HG02840 (cell line): ENCODE data around the gene ZNF554.
"Not testable (repeated sequence)": the region's sequence is repeated elsewhere in the genome, so short reads cannot be mapped to it uniquely, and the experiment has no call there.

Experiments used
- ATAC-seq: cut with Tn5 transposase; IDR thresholded peaks from one replicate; pipeline ENCODE4 v1.9.1; 2021; ENCODE audit warnings: mild to moderate bottlenecking, moderate library complexity, moderate number of reproducible peaks; ENCODE audit not compliant: unreplicated experiment, low FRiP score

ZNF554 gene

DNA sequence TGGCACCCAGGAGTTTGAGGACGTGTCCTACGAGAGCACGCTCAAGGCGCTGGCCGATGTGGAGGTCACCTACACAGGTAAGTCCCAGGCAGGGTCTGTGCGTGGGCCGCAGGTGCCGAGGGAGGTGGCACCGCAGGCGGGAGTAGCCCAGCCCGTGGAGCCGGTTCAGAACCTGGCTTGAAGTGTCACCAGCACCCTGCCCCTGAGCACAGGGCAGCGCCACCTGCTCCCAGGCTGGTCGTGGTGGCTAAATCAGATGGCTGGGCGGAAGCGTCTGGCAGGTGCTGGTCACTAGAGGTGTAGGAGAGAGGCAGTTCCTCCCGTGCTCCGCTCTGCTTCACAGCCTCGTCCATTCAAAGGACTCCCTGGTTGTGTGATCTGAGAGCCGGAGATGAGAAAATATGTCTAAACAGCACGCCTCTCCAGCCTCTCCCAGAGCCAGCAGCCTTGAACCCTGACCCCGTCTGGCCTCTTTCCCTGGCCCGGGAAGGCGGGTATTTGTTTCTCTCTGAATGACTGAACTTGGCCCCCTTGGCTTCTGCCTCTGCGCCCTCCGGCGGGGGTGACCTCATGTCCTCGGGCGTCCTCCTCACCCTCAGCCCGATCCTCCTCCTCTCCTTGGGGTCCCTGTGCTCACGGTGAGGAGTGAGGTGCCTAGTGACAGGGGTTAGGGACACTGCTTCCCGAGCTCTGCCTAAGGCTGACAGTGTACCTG, 29.0 kb upstream of the ZNF554 start:
- ATAC-seq = no peak

DNA sequence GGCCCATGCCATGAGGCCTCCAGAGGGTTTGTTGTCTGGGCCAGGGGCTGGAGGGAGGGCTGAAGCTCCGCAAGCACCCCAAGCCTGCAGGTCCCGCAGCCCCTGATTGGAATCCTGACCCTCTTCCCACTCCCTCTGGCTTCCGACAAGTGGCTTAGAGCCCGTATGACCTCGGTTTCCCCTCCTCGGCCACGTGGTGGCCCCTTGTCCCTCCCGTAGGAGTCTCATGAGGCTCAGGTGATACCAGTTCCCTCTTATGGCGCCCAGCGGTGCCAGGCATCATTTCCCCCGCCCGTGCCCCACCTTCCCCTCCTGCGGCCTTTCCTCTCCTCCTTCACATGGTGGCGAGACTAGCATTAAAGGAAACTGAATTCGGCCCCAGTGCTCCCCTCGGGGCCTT, 28.2 kb upstream of the ZNF554 start:
- ATAC-seq = no peak

DNA sequence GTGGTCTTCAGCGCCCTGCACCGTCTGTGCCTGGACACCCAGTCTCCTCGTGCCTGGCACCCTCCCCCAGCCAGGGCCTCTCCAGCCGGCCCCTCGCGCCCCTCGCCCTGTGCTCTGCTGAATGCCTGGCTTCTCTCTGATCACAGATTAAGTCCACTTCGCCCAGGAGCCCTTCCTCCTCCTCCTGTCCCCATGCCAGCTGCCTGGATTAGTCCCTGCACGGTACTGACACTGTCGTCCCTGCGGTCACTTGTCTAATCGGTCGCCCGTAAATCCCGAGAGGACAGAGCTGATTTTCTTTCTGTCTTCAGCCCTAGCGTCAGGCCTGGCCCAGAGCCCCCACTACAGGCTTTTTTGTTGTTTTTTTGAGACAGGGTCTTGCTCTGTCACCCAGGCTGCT, 27.8 kb upstream of the ZNF554 start:
- no peak for ATAC-seq

DNA sequence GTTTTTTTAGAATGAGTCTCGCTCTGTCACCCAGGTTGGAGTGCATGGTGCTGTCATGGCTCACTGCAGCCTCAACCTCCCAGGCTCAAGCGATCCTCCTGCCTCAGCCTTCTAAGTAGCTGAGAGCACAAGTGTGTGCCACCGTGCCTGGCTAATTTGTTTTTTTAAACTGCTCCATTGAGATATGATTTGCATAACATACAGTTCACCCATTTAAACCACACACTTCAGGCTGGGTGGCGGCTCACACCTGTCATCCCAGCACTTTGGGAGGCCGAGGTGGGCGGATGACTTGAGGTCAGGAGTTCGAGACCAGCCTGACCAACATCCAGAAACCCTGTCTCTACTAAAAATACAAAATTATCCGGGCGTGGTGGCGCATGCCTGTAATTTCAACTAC, 27.0 kb upstream of the ZNF554 start:
- ATAC-seq = not testable (repeated sequence)

DNA sequence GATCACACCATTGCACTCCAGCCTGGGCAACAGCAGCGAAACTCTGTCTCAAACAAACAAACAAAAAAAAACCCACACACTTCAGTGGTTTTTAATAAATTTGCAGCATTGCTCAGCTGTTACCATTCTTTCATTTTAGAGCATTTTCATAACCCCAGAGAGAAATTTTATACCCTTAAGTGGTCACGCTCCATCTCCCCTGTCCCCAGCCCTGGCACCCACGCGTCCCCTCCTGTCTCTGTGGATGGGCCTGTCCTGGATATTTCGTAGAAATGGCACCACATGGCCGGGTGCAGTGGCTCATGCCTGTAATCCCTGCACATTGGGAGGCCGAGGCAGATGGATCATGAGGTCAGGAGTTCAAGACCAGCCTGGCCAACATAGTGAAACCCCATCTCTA, 26.5 kb upstream of the ZNF554 start:
- no peak for ATAC-seq

DNA sequence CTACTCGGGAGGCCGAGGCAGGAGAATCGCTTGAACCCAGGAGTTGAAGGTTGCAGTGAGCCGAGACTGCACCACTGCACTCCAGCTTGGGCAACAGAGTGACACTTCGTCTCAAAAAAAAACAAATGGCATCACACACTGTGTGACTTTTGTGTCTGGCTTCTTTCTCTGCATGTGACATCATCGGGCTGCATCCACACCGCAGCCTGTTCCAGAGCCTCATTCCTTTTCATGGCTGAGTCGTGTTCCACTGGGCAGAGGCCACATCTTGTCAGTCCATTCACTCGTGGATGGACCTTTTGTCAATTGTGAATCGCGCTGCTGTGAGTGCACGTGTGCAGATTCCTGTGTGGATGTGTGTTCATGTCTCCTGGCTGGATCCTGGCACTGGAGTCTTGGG, 26.1 kb upstream of the ZNF554 start:
- ATAC-seq = no peak

DNA sequence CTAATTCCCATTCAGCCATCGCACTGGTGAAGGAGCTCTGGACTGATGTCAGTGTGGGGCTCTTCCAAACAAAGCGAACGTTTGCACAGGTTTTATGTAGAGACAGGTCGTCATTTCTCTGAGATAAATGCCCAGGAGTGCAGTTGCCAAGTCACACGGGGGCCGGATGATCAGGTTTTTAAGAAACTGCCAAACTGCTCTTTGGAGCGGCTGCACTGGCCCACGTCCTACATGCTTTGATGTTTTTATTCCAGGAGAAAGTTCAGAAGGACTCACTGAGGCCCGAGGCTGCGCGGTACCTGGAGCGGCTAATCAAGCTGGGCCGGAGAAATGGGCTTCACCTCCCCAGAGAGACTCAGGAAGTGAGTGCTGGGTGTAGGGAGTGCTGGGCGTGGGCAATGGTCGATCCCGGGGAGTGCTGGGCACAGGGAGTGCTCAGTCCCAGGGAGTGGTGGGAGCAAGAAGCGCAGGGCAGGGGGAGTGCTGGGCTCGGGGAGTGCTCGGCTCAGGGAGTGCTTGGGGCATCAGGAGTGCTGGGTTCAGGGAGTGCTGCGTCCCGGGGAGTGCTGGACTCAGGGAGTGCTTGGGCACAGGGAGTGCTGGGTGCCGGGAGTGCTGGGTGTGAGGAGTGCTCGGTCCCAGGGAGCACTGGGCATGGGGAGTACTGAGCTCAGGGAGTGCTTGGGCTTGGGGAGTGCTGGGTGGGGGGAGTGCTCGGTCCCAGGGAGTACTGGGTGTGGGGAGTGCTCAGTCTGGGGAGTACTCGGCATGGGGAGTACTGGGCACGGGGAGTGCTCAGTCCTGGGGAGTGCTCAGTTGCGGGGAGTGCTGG, 23.6 kb upstream of the ZNF554 start:
- no peak for ATAC-seq

DNA sequence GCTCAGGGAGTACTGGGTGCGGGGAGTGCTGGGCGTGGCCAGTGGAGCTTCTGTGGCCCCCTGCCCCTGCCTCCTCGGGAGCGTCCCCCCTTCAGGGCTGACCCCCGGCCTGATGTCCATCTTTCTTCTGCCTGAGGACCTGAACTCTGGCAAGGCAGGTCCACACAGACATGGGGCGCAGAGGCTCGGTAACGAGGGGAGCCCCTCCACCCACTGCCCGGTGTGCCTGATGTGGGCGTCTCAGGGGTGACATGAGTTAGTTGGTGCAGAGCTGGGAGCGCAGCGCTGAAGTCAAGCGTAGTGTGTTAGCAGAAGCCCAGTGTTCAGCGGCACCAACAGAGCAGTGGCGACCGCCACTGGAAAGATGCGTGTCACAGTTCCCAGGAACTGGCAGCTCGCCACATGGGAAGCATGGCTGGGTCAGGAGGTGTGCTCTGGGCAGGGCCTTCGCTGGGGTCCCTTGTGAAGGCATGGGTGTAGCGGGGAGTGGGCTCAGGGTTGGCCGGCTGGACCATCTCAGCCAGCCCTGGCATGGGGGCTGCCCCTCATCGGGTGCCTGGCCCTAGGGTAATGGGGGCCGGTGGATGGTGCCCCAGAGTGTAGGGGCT, 22.9 kb upstream of the ZNF554 start:
- no peak for ATAC-seq

DNA sequence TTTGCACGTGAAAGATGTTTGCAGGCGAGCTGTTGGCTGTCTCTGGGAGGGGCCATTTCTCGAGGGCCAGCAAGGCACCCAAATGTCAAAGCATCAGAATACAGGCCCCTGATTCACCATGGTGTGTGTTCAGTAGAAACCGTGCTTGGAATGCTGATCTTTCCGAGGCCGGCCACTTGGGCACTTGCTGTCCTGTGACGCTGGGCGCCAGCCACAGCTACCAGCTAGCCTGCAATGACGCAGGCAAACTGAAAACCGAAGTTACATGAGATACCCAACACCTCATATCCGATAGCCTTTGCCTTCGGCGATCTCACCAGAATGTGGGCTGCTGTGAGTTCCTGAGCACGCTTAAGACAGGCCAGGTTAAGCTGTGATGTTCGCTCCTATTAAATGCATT, 22.4 kb upstream of the ZNF554 start:
- ATAC-seq = no peak

DNA sequence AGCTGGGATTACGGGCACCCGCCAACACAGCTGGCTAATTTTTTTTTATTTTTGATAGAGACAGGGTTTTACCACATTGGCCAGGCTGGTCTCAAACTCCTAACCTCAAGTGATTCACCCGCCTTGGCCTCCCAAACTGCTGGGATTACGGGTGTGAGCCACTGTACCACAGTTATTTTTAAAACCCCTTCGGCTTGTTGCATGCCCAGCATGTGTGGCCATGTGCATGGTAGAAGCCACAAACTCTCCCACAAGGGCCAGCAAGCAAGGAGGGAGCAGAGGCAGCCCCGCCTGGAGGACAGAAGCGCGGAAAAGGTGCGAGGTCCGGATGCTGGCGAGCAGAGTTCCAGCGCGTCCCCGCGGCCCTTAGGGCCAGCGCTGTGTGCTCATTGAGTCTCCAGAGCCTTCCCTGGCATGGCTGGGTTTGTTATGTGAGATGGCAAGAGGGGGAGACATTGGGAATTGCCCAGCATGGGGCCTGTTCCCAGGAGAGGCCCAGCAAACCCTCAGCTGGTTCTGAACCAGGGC, 21.4 kb upstream of the ZNF554 start:
- no peak for ATAC-seq

DNA sequence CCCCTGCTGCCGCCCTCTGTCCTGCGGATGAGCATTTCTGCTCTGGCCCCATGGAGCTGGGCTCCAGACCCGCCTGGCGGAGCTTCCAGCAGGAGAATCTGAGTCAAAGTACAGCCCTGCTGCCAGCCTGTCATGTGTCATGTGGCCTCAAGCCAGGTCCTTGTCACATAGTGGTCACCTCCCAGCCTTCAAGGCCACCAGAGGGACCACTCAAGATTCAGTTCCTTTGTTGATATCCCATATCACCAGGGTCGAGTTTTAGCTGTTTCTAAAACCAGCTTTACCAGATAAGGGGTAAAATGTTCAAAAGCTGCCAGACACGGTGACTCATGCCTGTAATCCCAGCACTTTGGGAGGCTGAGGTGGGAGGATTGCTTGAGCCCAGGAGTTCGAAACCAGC, 20.9 kb upstream of the ZNF554 start:
- no peak for ATAC-seq

DNA sequence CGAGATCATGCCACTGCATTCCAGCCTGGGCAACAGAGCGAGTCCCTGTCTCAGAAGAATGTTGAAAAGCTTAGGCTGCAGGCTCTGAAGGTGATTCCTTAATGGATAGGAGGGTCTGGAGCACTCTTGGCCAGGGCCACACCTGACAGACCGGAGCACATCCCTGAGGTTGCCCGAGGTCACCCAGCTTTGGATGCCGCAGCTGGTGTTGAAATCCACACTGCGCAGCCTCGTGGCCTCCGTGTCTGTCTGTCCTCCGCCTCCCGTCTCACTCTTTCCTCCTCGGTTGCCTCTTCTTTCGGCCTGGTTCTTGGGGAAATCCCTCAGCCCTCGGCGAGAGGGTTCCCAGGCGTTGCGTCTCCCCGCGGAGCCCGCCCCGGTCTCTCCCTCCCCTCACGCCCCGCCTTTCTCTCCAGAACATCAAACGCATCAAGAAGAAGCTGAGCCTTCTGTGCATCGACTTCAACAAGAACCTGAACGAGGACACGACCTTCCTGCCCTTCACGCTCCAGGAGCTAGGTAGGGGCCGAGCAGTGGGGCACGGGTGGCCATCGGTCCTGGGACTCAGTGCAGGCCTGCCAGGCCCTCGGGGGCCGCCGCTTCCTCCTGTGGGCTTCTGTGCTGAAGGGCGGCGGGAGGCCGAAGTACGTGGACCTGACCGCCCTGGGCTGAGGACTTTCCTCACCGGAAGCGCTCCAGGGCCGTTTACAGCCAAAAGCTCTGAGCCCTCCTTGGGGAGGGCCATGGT, 20.2 kb upstream of the ZNF554 start:
- ATAC-seq = no peak

DNA sequence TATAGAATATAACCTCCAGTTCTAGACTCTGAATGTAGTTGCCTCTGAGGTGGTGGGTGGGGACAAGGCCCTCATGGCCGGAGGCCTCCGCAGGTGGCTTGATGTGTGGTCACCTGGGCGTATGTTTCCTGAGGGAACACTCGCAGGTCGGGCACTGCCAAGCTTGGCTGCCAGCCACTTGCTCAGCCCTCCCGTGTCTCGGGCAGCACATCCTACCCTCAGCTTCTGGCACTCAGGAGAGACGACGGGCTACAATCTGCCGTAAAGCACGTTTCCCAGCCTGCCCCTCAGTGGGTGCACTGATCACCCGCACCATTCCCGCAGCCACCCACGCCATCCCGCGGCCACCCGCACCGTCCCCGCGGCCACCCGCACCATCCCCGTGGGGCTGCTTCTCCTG, 19.2 kb upstream of the ZNF554 start:
- no peak for ATAC-seq

DNA sequence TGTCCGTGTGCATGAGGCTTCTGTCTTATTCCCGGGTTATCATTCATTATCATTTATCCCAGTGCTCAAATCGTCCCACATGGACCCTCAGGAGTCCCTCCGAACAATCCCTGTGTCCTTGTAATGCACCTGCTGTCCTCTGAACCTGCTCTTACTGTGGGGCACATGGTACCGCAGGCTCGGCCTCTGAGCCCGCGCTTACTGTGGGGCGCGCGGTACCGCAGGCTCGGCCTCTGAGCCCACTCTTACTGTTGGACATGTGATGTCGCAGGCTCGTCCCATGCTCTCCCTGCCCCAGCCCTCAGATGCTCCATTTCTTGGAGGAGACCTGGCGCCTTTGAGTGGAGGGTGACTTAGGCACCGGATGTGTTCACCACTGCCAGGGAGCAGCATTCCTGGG, 16.8 kb upstream of the ZNF554 start:
- no peak for ATAC-seq

DNA sequence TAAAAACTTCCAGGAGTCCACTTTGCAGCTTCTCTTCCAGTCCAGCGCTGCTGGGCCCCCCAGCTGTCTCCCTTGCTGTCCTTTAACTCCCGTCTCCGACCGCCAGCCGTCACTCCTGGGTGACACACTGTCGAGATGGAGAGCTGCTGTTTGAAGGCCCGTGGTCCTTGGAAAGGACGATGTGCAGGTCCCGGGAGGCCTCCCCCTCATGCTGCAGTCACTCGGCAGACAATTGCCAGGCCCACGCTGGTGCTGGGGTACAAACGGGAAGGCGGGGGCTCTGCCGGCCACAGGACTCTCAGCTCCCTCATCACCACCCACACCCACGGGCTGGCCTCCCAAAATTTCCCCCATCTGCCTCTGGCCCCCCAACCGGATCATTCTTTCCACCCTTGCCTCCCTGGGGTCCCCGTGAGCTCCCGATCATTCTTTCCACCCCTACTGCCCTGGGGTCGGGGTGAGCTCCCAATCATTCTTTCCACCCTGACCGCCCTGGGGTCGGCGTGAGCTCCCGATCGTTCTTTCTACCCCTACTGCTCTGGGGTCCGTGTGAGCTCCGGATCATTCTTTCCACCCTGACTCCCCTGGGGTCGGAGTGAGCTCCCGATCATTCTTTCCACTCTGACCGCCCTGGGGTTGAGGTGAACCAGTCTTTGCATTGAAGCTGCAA, 16.0 kb upstream of the ZNF554 start:
- no peak for ATAC-seq

DNA sequence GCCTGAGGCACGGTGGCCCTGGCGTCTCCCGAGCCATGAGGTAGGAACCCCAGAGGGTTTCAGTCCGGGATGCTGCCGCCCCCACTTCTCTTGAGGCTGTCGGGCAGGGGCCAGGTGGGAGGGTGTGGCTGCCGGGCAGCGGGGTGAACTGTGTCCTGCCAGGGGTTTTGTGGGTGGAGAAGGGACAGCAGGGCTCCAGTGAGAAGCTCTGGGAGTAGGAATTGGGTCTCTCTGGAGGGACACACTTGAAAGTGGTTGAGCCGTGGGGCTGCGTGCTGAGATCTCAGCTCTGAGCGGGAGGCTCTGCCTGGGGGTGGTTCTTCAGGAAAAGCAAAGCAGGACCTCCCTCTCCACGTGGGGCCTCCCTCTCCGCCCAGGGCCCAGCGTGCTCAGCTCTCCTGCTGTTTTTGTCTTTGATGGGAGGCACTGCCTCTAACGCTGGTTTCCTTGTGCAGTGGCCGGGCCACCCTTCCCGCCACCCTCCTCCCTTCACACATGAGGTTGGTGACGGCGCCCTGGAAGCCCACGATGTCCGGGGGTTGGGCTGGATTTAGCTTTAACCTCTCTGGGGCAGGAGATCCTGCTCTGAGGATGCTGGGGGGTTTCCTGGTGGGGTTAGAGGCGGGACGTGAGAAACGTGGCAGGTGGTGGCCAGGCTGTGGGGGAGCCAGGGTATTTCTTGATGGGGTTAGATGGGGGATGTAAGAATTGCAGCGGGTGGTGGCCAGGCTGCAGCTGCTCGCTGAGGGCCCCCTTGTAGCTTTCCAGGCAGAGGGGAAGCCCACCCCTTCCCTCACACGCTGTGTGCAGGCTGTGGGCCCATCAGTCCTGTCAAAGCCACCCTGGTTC, 15.3 kb upstream of the ZNF554 start:
- no peak for ATAC-seq

DNA sequence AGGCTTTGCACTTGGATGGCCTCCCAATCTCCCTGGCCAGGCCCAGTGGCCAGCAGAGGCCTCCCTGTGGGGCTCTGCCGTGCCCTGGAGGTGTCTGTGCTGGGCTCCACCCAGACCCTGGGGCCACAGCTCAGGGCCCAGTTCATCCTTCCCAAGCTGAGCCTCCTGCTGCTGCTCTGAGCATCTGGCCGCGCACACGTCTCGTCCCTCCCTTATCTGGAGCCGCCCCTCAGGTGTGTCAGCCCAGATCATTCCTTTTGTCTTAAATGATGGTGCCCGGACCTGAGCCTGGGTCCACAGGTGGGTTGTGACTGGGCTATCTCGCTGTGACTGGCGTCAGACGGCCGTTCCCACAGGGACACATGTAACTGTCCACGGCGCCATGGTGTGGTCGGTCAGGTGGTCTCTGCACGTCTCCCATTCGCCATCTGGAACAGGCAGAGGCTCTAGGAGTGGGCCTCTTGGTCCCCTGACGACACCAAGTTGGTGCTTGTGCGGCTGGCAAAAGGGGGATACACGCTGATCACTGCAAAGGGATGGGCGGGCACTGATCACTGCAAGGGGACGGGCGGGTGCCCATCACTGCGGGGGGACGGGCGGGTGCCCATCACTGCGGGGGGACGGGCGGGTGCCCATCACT, 14.3 kb upstream of the ZNF554 start:
- ATAC-seq = no peak

DNA sequence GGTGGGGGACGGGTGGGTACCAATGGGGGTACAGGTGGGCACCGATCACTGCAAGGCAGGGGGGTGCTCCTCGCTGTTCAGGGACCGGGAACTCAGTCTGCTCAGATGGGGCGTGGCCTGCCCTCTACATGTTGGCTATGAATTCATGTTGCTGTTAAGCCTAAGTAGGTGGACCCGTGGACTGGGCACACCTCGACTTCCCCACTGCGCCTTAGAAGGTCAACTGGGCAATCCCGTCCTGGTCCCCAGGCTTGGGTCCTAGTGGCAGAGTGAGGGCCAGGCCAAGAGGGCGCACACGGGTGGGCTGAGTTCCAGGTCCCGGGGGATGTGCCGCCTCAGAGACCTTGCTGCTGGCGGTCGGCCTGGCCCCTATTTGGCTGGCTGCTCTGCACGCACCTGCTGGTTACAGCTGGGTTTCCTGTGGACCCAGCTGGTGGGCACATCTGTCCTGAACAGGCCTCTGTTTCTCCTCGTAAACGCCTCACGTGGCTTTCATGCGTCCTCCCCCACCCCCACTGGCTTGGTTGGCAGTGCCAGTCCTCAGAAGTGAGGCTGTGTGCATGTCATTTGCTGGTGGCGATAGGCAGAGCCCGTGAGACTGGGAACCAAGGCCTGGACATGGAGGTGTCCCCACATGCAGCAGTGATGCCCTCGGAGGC, 13.5 kb upstream of the ZNF554 start:
- no peak for ATAC-seq
